ENCODE data around the gene PIK3C2G.

PIK3C2G gene

DNA sequence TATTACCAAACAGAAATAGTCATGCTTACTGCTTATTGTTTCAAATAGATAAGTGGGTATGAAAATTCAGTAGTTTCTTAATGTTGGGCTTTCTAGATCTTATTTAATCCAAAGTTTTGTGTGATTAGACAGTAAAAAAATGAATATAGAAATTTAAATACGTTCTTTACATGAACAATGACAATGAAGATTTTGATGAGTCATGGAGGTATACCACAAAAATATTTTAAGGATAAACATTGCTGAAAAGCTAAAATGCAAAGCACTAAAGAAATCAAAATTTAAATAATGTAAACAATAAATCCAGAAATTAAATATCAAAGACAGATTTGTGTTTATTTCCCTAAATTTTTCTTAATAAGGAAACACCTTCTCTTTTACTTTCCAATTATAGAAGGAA lies 78.3 kb downstream of the PIK3C2G start:
- in situ Hi-C loops (cut with HindIII; ENCODE audit: low sequenced_read_pairs), result no loop called here

DNA sequence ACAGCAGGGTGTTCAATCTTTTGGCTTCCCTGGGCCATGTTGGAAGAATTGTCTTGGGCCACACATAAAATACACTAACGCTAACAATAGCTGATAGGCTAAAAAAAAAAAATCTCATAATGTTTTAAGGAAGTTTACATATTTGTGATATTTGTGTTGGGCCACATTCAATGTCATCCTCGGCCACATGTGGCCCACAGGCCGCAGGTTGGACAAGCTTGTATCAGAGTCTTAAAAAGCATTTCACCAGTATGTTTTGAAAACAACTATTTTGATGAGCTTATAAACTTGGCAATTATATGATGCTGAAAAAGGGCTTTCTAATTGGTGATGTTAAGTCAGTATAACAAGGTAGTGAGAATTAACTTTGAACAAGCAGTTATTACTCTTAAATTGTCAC lies 78.9 kb downstream of the PIK3C2G start:
- in situ Hi-C loops (cut with HindIII; ENCODE audit: low sequenced_read_pairs), result no loop called here

DNA sequence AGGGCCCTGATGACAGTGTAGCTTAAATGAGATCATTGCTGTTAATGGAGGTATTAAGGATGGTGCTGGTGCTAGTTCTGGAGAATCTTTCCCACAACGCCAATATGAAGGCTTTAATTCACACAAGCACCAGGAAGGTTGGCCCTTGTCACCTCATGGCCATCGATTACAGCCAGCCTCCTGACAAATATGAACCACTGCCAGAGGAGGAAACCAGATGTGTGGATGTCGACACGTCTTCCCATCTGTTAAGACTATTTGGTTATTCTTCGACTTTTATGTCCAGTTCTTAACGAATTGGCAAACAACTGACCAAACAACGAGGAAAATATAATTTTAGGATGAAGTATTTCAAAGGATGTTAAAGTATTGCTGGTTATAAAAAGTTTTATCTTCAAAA lies 79.5 kb downstream of the PIK3C2G start:
- in situ Hi-C loops (cut with HindIII; ENCODE audit: low sequenced_read_pairs), result no loop called here

DNA sequence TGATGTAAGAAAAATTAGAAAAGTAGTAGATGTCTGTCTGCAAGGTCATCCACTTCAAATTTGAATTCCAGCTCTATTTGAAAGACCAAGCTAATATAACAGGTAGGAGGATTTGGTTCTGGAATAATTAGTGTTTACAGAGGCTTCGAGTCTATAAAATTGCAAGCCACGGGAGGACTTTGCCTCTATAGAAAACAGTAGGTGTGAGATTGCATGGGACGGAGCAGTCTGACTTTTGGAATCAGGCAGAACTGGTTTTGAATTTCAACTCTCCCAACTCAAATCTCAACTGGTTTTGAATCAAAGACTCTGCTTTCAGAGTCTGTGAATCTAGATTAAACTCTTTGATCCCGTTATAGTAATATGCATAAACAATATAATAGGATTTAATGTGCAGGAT lies 82.4 kb downstream of the PIK3C2G start:
- in situ Hi-C loops (cut with HindIII; ENCODE audit: low sequenced_read_pairs), result no loop called here

DNA sequence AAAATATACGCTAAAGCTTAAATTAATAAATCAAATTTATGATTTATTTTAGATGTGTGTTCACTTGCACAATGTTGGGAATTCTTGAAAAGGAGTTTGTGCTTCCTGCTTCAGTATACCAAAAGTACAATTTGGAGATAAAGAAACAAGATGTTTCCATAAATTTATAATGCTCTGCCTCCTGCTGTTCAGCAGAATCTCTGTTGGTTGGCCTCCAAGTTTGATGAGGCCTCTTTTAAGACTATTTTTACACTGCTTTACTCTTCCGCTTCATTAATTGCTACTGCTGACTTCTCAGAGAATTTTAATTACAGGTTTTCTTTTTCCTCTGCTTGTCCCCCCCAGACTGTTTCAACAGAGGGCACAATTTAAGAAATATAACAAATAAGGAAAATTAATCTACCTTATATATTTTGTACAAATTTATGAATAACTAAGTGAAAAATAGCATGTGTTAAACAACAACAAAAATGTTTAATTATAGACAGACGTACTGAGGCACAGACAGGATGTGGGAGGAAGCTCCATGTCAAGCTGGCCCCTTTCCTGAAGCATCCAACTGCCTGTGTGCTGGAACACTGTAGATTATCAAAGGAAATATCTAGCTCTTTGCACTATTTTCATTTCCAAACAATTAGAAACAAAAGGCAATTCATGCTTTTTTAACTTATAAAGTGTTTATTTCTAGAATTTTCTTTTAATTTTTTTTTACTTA lies 83.9 kb downstream of the PIK3C2G start:
- in situ Hi-C loops (cut with HindIII; ENCODE audit: low sequenced_read_pairs), result no loop called here

DNA sequence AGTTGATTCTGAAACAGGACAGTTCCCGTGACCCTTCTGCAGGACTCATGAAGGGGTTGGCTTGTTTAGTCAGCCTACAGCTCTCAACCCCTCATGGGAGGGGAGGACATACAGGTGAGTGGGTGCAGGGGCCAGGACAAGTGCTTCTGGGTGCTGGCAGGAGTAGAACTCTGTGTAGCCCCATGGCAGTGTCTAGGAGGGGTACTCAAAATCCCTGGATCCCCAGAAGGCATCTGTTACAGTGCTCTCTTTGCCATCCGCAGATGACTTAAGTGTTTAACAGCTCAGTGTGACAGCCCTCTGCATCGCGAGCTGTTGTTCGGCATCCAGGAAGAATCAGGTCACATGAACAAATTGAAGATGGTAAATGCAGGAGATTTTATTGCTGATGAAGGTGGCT lies 91.0 kb downstream of the PIK3C2G start:
- in situ Hi-C loops (cut with HindIII; ENCODE audit: low sequenced_read_pairs), result no loop called here

DNA sequence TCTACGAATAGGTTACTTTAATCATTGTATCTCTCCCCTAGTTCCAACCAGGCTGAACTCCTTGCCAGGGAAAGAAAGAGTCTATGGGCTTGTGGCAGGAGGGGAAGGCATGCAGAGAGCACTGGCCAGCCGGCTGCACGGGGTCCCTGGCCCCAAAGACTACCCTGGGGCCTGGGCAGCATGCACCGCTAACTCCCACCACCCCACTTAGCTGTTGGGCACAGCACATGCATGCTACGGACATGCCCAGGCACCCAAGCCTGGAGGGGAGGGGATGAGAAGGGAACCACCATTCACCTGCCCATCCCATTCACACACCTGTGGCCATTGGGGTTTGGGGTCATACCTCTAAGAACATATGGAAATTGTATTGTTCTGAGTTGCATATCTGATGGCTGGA lies 94.1 kb downstream of the PIK3C2G start:
- in situ Hi-C loops (cut with HindIII; ENCODE audit: low sequenced_read_pairs), result no loop called here

DNA sequence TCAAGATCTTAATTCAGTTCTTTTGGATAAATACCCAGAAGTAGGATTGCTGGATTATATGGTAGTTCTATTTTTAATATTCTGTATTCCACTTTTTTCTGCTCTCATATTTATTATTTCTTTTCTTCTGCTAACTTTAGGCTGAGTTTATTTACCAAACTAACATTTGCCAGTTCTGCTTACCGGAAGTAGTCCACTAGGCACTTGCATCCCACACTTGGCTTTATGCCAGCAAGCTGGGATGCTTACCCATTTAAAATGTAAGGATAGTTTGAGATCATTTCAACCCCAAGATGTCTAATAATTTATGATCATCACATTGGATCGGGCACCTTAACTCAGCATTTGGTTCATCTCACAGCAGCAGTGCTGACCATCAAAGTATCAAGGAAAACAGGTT lies 96.8 kb downstream of the PIK3C2G start:
- in situ Hi-C loops (cut with HindIII; ENCODE audit: low sequenced_read_pairs), result no loop called here

DNA sequence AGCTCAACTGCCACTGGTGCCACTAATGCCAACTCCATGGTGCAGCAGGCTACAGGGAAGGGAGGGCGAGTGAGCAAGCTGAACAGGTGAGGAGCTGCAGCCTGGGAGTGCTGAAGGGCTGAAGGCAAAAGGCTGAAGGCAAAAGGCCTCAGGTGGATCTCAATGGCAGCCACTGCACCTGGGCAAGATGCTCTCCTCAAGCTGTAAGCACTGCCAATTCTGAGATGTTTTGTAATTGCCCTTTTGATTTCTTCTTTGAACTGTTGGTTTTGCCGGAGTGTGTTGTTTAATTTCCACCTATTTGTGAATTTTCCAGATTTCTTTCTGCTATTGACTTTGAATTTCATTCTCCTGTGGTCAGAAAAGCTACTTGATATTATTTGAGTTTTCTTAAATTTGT lies 97.6 kb downstream of the PIK3C2G start:
- in situ Hi-C loops (cut with HindIII; ENCODE audit: low sequenced_read_pairs), result no loop called here

DNA sequence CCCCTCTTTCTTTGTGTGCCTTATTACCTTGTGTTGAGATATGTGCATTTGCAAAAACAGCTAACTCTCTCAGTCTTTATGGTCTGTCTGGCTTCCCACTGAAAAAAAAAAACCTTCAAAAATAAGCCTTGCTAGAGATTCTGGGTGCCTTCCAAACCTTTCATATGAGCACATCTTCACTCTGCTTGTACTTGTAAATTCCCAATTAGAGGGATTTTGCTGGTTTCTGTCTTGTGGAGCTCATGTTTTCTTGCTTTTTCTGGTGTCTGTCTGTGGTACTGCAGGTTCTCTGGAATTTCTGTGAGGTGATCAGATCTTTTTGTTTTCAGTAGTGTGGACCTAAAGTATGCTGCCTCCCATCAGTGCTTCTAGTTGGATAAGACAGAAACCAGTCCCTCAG lies 100.1 kb downstream of the PIK3C2G start:
- in situ Hi-C loops (cut with HindIII; ENCODE audit: low sequenced_read_pairs), result no loop called here

DNA sequence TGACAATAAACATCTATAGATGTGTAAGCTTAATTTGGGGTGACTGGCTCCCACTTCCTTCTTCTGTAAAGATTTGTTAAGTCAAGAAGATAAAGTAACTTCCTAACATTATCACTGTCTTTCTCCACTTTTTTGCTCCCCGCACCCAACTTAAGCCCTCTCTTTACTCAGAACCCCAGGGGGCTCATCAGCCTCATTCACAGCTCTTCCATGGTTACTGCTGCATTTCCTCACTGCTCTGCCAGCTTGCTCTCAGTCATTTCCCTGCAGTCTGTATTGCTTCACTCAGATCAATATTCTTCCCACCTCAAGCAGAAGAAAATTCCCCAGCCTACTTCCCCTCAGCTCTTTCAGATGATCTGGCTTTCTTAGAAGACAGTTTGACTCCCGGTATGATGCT lies 102.0 kb downstream of the PIK3C2G start:
- in situ Hi-C loops (cut with HindIII; ENCODE audit: low sequenced_read_pairs), result no loop called here

DNA sequence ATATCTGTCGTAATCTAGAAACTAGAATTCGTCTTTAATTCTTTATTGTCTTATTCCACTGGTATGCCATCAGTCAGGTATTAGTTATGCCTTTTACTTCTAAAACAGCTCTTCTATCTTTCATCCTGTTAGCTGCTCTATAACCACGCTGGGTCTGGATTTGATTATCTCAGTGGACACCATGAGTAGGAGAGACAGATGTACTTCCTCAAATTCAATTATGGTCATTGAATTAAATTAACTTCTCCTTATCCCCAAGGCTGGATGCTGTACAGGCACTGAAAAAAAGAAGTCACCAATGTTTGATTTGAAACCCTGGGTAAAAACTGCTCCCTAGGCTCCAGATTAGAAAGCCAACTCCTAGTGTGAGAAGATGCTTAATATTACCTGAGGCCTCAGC lies 107.3 kb downstream of the PIK3C2G start:
- in situ Hi-C loops (cut with HindIII; ENCODE audit: low sequenced_read_pairs), result no loop called here

DNA sequence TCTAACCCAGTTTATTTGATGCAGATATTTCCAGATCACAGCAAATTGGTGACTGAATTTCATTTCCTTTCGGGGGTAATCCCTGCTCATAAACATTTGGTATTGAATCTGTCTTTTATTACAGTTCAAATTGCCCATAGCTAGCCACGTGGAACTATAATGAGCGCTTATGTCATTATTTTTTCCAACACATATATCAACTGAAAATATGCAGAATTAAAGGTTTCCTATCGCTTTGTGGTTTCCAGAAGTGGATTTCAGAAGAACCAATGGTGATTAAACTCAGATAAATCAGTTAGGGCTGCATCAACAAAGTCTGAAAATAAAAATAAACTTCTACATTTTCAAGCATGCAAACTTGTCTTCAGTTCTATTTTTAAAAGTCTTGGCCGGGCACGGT lies 111.9 kb downstream of the PIK3C2G start:
- in situ Hi-C loops (cut with HindIII; ENCODE audit: low sequenced_read_pairs), result no loop called here

DNA sequence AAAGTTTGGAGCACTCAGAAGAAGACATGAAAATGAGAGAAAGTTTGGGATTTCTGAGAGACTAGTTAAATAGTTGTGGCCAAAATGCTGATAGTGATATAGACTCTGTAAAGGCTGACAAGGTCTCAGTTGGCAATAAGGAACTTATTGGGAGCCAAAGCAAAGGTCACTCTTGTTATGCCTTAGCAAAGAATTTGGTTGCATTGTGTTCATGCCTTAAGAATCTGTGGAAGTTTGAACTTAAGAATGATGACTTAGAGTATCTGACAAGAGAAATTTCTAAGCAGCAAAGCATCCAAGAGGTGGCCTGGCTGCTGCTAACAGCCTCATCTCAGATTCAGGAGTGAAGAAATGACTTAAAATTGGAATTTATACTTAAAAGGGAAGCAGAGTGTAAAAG lies 113.8 kb downstream of the PIK3C2G start:
- in situ Hi-C loops (cut with HindIII; ENCODE audit: low sequenced_read_pairs), result no loop called here

DNA sequence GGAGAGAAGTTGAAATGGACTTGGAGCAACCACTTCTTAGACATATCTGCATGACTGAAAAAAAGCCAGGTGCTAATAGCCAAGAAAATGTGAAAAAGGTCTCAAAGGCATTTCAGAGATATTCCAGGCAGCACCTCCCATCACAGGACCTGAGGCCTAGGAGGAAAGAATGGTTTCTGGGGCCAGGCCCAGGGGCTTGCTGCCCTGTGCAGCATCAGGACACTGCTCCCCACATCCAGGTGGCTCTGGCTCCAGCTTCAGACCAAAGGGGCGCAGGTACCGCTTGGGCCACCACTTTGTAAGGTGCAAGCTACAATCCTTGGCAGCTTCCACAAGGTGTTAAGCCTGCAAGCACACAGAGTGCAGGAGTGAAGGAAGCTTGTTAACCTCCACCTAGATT lies 114.3 kb downstream of the PIK3C2G start:
- in situ Hi-C loops (cut with HindIII; ENCODE audit: low sequenced_read_pairs), result no loop called here

DNA sequence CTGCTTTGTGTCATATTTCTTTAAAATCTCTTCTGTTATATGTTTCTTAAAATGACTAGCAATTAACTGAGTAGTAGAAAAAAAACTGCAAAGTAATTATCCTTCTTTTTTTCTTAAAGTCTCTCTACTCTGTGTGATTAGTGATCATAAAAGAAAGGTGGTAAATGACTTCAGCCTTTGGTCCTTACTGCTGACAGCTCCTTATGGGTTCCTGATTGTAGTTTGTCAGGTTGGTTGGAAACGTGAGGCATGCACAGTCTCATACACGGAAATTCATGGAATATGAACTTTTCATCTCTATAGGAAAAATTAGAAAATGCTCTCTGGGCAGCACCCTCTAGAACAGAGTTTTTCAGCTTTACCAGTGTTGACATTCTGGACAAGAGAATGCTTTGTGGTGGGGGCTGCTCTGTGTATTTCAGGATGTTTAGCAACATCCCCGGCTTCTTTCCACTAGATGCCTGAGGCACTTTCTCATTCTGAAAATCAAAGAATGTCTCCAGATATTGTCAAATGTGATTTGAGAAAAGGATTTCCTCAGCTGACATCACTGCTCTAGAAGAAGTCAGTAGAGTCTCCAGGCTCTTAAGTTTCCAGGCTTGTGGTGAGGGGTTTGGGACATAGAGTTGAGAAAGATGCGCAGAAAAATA lies 121.0 kb downstream of the PIK3C2G start:
- in situ Hi-C loops (cut with HindIII; ENCODE audit: low sequenced_read_pairs), result no loop called here

DNA sequence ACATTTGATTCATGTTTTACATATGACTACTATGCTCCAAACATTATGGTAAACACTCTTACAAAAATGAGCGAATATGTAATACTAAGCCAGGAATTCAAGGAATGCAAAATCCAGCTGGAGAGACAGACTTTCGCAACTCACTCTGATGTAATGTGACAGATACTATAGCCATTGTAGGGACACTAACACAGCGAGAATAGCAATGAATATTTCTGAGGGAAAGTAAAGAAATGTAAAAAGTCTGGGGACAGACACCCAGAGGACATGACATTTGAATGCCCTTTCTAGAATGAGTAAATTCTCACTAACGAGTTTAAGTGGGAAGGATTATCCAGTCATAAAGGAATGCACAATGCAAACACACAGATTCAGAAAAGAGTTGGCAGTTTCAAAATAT lies 121.9 kb downstream of the PIK3C2G start:
- in situ Hi-C loops (cut with HindIII; ENCODE audit: low sequenced_read_pairs), result no loop called here

DNA sequence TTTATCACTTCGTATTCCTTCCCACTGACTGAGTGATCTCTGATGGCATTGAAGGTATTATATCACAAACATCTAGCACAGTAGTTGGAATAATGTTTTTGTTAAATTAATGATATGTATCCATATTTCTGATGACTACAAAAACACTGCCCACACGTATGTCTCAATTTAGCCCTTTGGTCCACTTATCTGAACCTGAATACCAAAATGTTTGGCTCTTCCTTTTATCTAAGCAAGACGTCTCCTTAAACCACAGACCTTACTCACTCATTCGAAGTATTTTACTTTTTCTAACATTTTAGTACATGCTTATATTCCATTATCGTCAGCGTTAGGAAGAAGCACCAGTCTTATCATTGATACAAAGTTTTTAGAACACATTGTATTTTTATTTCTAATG lies 126.4 kb downstream of the PIK3C2G start:
- in situ Hi-C loops (cut with HindIII; ENCODE audit: low sequenced_read_pairs), result no loop called here

DNA sequence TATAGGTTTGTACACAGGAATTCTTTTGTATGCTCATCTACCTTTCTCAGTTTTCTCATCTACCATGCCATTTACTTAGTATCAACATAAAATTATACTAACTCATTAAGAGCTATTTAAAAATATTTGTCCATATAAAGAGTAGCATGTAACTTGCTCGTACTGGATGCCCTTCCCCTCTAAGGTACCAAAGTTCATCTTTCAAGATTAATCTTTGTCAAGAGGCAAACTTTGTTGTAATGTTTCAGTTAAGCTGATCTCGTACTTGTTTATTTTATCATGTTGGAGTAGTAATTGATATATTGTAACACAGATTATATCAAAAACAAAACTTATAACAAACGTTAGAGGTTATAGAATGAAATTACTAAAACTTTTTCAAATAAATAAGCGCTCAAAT lies 128.5 kb downstream of the PIK3C2G start:
- in situ Hi-C loops (cut with HindIII; ENCODE audit: low sequenced_read_pairs), result no loop called here

DNA sequence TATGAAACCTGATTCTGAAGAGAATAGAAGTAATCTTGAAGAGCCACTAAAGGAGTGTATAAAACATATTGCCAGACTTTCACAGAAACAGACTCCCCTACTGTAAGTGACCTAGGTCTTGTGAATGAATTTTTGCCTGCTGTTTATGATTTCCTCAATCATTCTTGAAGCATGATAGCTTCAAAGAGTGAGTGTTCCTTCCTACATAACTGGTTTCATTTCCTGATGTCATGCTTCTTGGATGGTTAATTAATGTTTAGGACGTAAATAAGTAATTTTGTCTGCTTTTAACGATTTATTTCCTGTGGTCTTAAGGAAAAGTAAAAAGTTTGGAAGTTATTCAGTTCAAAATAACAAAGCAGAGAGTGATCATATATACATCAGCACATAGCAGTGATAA lies 129.8 kb downstream of the PIK3C2G start:
- in situ Hi-C loops (cut with HindIII; ENCODE audit: low sequenced_read_pairs), result no loop called here

DNA sequence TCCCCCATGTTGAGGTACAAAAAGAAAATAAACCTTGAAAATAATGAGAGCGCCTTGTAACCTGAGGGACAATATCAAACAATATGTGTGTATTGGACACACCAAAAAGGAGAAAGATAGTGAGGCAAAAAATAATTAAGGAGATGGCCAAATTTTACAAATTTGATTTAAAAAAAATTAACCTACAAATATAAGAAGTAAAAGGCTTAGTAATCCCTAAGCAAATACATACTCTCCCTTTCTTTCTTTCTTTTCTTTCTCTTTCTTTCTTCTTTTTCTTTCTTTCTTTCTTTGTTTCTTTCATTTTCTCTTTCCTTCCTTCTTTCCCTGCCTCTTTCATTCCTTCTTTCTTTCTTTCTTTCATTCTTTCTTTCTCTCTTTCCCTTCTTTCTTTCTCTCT lies 133.4 kb downstream of the PIK3C2G start:
- in situ Hi-C loops (cut with HindIII; ENCODE audit: low sequenced_read_pairs), result no loop called here

DNA sequence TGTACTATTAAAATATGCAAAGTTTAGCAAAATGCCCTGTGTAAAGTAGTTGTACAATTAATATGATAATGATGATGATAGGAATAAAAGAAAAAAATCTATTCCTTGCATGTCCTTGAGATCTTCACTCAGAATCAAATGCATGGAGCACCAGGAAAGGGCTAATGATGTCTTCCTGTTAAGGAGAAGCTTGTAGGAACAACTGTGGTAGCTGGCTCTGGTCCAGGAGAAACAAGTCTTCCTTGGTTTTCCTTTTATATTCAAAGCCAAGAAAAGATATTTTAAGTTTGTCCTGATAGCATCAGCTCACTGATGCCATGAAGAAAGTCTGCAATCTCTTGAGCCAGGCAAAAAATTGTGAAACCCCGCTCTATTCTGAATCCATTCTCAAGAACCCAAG lies 138.9 kb downstream of the PIK3C2G start:
- in situ Hi-C loops (cut with HindIII; ENCODE audit: low sequenced_read_pairs), result no loop called here

All from DLD1 (cell line).